ENCODE data around the gene VAV1. TPM values are rescaled to one million over a fixed set of nuclear protein-coding genes. Genes with fewer than 3 reads are reported as not detected.

Gene VAV1
- total and polyA plus RNA-seq, 9 of the 15 experiments (the other 6 are each of a cell fraction or from before 2014, with no cell fraction given), result 0.46 to 20.1 (median 11.1) TPM

GRCh38 chr19:6761053-6761676 lies 11.3 kb upstream of the VAV1 start (continued):
- peak; percentile 97 for TF ChIP-seq PKNOX1 (IDR thresholded peaks at IDR 0.05)
- peak; percentile 94 for TF ChIP-seq USF1 (CRISPR knock-in tag; IDR thresholded peaks at IDR 0.05)
- TF ChIP-seq SETDB1 (IDR thresholded peaks at IDR 0.05; ENCODE audit: low read length), result no peak
- peak; percentile 85 for TF ChIP-seq TRIM28 (IDR thresholded peaks at IDR 0.05)
- no peak for TF ChIP-seq ZBTB26 (CRISPR knock-in tag; IDR thresholded peaks at IDR 0.05)
- TF ChIP-seq NFYB (IDR thresholded peaks at IDR 0.05; ENCODE audit: extremely low read depth, insufficient read length), result peak; percentile 65
- TF ChIP-seq HBP1 (CRISPR knock-in tag; IDR thresholded peaks at IDR 0.05), result no peak
- TF ChIP-seq ZNF551 (CRISPR knock-in tag; IDR thresholded peaks at IDR 0.05), result no peak
- TF ChIP-seq RBM25 (IDR thresholded peaks at IDR 0.05; ENCODE audit: low read depth, low read length, severe bottlenecking), result peak; percentile 7
- TF ChIP-seq, protein P1, sequence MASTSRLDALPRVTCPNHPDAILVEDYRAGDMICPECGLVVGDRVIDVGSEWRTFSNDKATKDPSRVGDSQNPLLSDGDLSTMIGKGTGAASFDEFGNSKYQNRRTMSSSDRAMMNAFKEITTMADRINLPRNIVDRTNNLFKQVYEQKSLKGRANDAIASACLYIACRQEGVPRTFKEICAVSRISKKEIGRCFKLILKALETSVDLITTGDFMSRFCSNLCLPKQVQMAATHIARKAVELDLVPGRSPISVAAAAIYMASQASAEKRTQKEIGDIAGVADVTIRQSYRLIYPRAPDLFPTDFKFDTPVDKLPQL (IDR thresholded peaks at IDR 0.05; ENCODE audit: extremely low read depth, insufficient read length), result no peak

All from K562 (cell line).